ENCODE data around the gene SOHLH1.

Gene SOHLH1

GRCh38 chr9:135729480-135729879, 30.2 kb upstream of the SOHLH1 start:
- DNase-seq (ENCODE audit: low read depth): no peak

GRCh38 chr9:135728436-135729110, 29.3 kb upstream of the SOHLH1 start:
- DNase-seq (ENCODE audit: low read depth): no peak

- no peak for DNase-seq (ENCODE audit: low read depth)
Observed at GRCh38 chr9:135727257-135727875, 28.1 kb upstream of the SOHLH1 start.

GRCh38 chr9:135726138-135726853, 27.0 kb upstream of the SOHLH1 start:
- no peak for DNase-seq (ENCODE audit: low read depth)

GRCh38 chr9:135724186-135724787, 25.0 kb upstream of the SOHLH1 start:
- DNase-seq (ENCODE audit: low read depth): no peak

GRCh38 chr9:135722365-135722764, 23.1 kb upstream of the SOHLH1 start:
- DNase-seq (ENCODE audit: low read depth): no peak

DNA sequence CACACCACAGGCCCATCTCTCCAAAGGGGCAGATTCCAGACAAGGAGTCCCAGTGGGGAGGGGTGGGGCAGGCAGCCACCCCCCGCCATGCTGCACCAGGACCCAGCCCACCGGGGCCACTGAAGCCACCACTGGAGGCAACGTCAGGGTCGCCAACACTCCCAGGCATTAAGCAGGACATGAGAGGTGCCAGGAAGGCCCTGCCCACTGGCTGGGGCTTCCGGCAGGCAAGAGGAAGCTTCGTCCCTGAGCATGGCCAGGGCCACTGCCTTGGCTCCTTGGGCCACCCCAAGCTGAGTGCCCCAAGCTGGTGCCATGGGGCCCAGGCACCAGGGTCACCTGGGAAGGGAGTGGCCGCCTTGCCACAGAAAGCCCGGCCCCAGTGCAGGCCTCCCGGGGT, 20.2 kb upstream of the SOHLH1 start:
- DNase-seq (ENCODE audit: low read depth): no peak

- DNase-seq (ENCODE audit: low read depth): peak; percentile 27
Observed at GRCh38 chr9:135718616-135719015, 19.3 kb upstream of the SOHLH1 start.

- DNase-seq (ENCODE audit: low read depth): no peak
Observed at GRCh38 chr9:135717410-135717809, 18.1 kb upstream of the SOHLH1 start.

- no peak for DNase-seq (ENCODE audit: low read depth)
Observed at GRCh38 chr9:135716045-135716444, 16.8 kb upstream of the SOHLH1 start.

GRCh38 chr9:135715056-135715595, 15.8 kb upstream of the SOHLH1 start:
- no peak for DNase-seq (ENCODE audit: low read depth)

DNA sequence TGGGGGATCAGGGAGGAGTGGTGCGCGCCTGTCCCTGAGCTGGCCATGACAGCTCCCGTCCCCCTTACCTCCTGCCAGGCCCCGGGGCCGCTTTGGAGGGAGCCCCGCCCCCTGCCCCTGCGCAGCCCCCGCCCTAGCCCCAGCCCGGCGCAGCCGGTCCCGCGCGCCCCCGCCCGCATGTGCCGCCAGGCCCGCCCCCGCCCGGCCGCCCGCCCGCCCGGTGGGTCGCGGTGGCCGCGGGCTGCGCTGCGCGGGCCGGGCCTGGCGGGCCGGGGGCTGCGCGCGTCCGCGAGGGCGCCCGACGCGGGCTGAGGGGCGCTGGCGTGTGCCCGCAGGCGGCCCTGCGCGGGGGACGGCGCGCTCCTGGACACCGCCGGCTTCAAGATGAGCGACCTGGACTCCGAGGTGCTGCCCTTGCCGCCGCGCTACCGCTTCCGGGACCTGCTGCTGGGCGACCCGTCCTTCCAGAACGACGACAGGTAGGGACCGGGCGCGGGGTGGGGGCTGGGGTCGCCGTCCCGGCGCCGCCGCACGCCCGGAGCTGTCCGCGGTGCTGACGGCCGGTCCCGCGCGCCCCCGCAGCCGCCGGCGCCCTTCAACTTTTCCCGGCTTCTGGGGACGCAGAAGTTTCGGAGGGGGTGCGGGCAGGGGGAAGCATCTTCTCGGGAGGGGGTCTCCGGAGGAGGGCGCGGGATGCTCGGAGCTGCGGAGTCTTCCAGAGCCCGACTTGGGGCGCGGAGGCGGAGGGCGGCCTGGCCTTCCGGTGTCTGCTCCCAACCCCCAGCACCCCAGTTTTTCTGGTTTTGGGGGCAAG, 15.2 kb upstream of the SOHLH1 start:
- DNase-seq (ENCODE audit: low read depth): no peak

- no peak for DNase-seq (ENCODE audit: low read depth)
Observed at GRCh38 chr9:135712613-135713295, 13.5 kb upstream of the SOHLH1 start.

DNA sequence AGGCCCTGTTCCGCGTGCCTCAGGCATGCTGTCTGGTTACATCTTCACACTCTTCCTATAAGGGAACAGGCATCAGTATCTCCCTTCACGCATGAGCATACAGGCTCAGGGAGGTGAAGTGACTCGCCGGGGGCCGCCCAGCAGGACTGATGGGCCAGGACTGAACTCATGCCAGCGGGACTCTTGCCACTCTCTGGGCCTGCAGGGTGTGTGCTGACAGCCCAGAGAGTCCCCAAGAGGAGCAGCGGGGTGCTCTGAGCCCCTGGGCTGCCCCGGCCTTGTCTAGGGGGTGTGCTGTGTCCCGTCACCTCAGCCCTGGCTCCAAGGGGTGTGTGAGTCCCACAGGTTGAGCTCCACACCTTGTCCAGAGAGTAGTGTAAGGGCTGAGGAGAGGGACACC, 12.6 kb upstream of the SOHLH1 start:
- DNase-seq (ENCODE audit: low read depth): no peak

- no peak for DNase-seq (ENCODE audit: low read depth)
Observed at GRCh38 chr9:135711391-135711790, 12.1 kb upstream of the SOHLH1 start.

DNA sequence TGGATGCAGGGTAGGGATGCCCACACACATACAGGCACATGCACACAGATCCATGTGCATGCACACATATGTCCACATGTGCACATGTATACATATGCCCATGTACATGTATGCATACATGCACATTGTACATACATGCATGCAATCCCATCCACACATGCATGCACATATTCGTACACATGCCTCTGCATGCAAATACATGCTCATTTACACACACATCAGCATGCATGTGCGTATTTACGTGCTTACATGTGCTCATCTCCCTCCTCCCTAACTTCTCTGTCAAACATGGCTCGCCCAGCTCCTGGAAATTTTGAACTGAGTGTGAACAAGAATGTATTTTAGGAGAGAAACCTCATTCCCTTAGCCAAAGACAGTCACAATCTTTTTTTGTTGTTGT, 8.9 kb upstream of the SOHLH1 start:
- no peak for DNase-seq (ENCODE audit: low read depth)

DNA sequence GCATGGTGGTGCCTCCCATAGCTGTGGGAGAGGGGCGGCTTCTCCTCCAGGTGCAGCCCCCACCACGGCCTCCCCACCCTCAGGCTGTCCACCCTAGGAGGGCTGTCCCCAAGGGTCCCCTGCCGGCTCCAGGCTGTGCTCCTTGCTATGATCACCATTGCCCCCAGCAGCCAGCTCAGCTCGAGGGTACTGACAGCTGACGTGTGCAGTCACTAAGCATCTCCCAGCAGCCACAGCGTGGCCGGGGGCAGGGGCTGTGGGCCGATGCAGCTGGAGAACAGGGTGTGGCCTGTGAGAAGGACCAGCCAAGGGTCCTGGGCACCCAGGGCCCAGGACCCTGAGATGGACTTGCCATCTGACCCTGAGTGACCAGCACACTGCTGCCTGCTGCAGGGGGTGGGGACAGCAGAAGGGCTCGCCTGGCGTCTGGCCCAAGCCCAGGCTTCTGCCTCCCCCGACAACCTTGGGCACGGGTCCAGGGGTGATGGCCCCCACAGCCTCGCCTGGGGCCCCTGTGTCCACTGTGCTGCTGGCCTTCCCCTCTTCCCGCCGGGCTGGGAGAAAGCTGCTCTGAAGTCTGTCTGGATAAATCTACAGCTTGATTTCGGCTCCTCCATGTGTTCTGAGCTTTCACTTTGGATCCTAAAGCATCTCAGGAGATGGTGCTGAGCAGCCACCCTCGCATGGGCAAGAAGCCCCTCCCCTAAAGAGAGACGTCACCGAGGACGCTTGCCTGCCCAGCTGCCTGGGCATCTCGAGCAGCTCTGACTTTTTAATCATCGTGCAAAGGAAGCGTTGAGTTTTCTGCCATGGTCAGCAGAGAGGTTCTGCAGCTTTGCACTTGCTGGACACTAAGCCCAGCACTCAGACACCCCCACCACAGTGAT, 8.2 kb upstream of the SOHLH1 start:
- DNase-seq (ENCODE audit: low read depth): no peak

DNA sequence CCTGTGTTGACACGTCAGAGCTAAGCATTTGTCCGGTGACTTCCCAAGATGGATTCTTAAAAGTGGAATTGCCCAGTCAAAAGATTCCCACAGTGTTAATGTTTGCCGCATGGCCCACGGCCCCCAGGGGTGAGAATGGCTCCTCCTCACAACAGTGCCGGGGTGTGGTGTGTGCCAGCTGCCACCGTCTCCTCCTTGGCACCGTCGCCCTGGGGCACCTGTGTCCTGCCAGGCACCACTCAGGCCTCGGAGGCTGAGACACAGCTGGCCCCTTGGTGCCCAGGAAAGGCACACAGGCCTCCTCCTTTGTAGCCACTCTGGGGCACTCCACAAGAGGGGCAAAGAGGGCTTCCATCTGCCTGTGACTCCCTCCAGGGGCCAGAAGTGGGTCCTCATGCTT, 7.0 kb upstream of the SOHLH1 start:
- DNase-seq (ENCODE audit: low read depth): no peak

DNA sequence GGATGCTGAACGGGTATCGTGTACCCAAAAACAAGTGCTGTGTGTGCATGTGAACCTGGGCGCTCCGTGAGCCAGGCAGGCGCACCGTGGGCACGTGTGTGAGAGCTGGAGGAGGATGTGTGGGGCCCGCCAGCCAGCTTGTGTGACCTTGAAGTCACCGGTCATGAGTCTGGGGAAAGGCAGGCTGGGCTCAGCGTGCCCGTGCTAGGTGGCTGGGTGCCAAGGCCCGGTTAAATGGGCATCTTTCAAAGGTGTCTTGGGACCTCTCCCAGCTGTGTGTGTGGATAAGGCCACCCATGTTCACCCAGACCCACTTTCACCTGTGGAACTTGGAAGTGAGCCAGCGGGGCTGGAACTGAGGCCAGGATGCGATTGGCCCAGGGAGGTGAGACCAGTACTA, 6.1 kb upstream of the SOHLH1 start:
- DNase-seq (ENCODE audit: low read depth): no peak

DNA sequence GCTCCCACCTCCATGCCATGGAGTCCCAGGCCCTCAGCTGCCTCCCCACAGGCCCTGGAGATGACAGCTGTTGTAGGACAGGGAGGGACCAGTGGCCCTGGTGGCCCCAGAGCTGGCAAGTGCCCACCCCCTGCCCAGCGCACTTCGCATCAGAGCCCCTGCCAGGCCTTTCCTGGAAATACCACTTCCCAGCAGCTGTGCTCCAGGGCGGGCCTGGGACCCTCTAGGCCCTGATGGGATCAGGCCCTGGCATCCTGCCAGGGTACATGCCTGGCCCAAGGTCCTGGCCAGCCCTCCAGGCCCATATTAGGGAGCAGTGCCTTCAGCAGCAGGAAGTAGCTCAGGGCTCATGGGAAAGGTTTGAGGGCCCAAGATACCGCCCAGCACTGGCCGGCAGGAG, 5.2 kb upstream of the SOHLH1 start:
- no peak for DNase-seq (ENCODE audit: low read depth)

Measured in amniotic epithelial cell (primary cell).